ENCODE measurements around the gene SIL1.

GRCh38 chr5:138927979-138928378 lies 270.2 kb downstream of the SIL1 start:
- TF ChIP-seq POLR2A (IDR thresholded peaks at IDR 0.05; ENCODE audit: low read depth, low read length) = no peak
- no peak for TF ChIP-seq CTCF (IDR thresholded peaks at IDR 0.05; ENCODE audit: extremely low read depth in 1 of 2, insufficient read depth in 1 of 2, low read depth in 1 of 2, low read length in 2 of 2)
- TF ChIP-seq EZH2 (IDR thresholded peaks at IDR 0.05; ENCODE audit: borderline replicate concordance, low read depth, low read length, severe bottlenecking) = no peak
- no peak for TF ChIP-seq GATA2 (IDR thresholded peaks at IDR 0.05; ENCODE audit: insufficient read depth, insufficient read length, low read depth, low read length)
- TF ChIP-seq POLR2AphosphoS5 (IDR thresholded peaks at IDR 0.05; ENCODE audit: insufficient read depth, low read depth, low read length) = no peak
- no peak for TF ChIP-seq MYC (IDR thresholded peaks at IDR 0.05; ENCODE audit: low read depth, low read length)
- no peak for TF ChIP-seq MAX (IDR thresholded peaks at IDR 0.05; ENCODE audit: insufficient read depth, insufficient read length)
- no peak for TF ChIP-seq FOS (IDR thresholded peaks at IDR 0.05; ENCODE audit: borderline replicate concordance, insufficient read depth, low read length)
